GM23338 (cell line): ENCODE measurements around the gene NR4A2. TPM values are rescaled to one million over a fixed set of nuclear protein-coding genes. Genes with fewer than 3 reads are reported as not detected.

Source experiments
- ATAC-seq: fragments of 200-7000 bp; cut with Tn5 transposase; 3 replicates; pipeline ENCODE4 v1.9.1; 2020
- DNase-seq: peaks from one replicate; pipeline ENCODE4 v3.0.0-alpha.2; 2015; ENCODE audit warnings: low spot score
- H2AFZ ChIP-seq: fragments of 200-600 bp; sonication (generic); 2 replicates; pipeline ENCODE4 v1.8.0; 2016; ENCODE audit warnings: antibody characterized with exemption, mild to moderate bottlenecking, moderate library complexity
- H3F3A ChIP-seq: fragments of 200-600 bp; sonication (generic); replicated peaks from 2 replicates; pipeline ENCODE4 v1.8.0; 2017; ENCODE audit warnings: antibody characterized with exemption, mixed run types, low read depth
- H3K27ac ChIP-seq: fragments of 200-600 bp; sonication (generic); 2 replicates; pipeline ENCODE4 v1.6.1; 2016; ENCODE audit warnings: low read depth
- H3K27me3 ChIP-seq: fragments of 200-600 bp; sonication (generic); 2 replicates; pipeline ENCODE4 v1.8.0; 2016; ENCODE audit warnings: mild to moderate bottlenecking, mixed run types, moderate library complexity; ENCODE audit not compliant: insufficient read depth
- H3K36me3 ChIP-seq: fragments of 200-600 bp; sonication (generic); 2 replicates; pipeline ENCODE4 v1.8.0; 2016; ENCODE audit warnings: mild to moderate bottlenecking; ENCODE audit not compliant: insufficient read depth
- H3K4me1 ChIP-seq: fragments of 200-600 bp; sonication (generic); 2 replicates; pipeline ENCODE4 v1.8.0; 2016; ENCODE audit warnings: mild to moderate bottlenecking, moderate library complexity; ENCODE audit not compliant: insufficient read depth
- H3K4me2 ChIP-seq: fragments of 200-600 bp; sonication (generic); 2 replicates; pipeline ENCODE4 v1.7.1; 2017; ENCODE audit warnings: mixed run types
- H3K4me3 ChIP-seq: fragments of 200-600 bp; sonication (generic); 2 replicates; pipeline ENCODE4 v1.6.1; 2016; ENCODE audit warnings: mixed run types
- H3K79me2 ChIP-seq: fragments of 200-600 bp; sonication (generic); replicated peaks from 2 replicates; pipeline ENCODE4 v1.8.0; 2017; ENCODE audit warnings: mild to moderate bottlenecking; ENCODE audit not compliant: insufficient read depth
- H3K9me2 ChIP-seq: fragments of 200-600 bp; sonication (generic); 2 replicates; pipeline ENCODE4 v1.8.0; 2017; ENCODE audit not compliant: insufficient read depth
- H4K20me1 ChIP-seq: fragments of 200-600 bp; sonication (generic); replicated peaks from 2 replicates; pipeline ENCODE4 v1.8.0; 2017; ENCODE audit warnings: mild to moderate bottlenecking; ENCODE audit not compliant: insufficient read depth
- H3K27ac Mint-ChIP-seq: 2 replicates; pipeline ENCODE4 v1.8.0; 2020; ENCODE audit warnings: inconsistent platforms, mild to moderate bottlenecking, moderate library complexity, mixed read lengths
- H3K27me3 Mint-ChIP-seq: 3 replicates; pipeline ENCODE4 v1.8.0; 2022; ENCODE audit warnings: low read depth, mild to moderate bottlenecking, moderate library complexity, mixed read lengths, inconsistent platforms; ENCODE audit not compliant: insufficient read depth, poor library complexity
- H3K36me3 Mint-ChIP-seq: 3 replicates; pipeline ENCODE4 v1.8.0; 2021; ENCODE audit warnings: low read depth, mild to moderate bottlenecking, inconsistent platforms, moderate library complexity, mixed read lengths
- H3K4me1 Mint-ChIP-seq: 3 replicates; pipeline ENCODE4 v1.8.0; 2020; ENCODE audit warnings: mild to moderate bottlenecking, inconsistent platforms, mixed read lengths
- H3K4me3 Mint-ChIP-seq: 3 replicates; pipeline ENCODE4 v1.8.0; 2021; ENCODE audit warnings: moderate library complexity, mild to moderate bottlenecking, inconsistent platforms, mixed read lengths
- H3K9me3 Mint-ChIP-seq: 3 replicates; pipeline ENCODE4 v1.8.0; 2020; ENCODE audit warnings: moderate library complexity, mild to moderate bottlenecking, inconsistent platforms, mixed read lengths
- CREB1 ChIP-seq: fragments of 250-450 bp; sonication (Bioruptor Pico); IDR thresholded peaks from 2 replicates; pipeline ENCODE4 v1.5.0; 2020; ENCODE audit warnings: low read depth, mild to moderate bottlenecking, moderate library complexity
- ETS1 ChIP-seq: IDR thresholded peaks from 2 replicates; pipeline ENCODE4 v1.6.1; 2016; ENCODE audit warnings: antibody characterized with exemption
- EZH2 ChIP-seq: fragments of 200-600 bp; sonication (generic); IDR thresholded peaks from one replicate; pipeline ENCODE4 v1.8.0; 2017; ENCODE audit warnings: antibody characterized with exemption, mild to moderate bottlenecking, low read depth; ENCODE audit not compliant: unreplicated experiment
- ZNF114 ChIP-seq: fragments of 250-450 bp; sonication (Bioruptor Pico); IDR thresholded peaks from 2 replicates; pipeline ENCODE4 v1.5.0; 2020; ENCODE audit warnings: mild to moderate bottlenecking, moderate library complexity
- ZNF462 ChIP-seq: fragments of 250-450 bp; sonication (Bioruptor Pico); IDR thresholded peaks from 2 replicates; pipeline ENCODE4 v1.5.0; 2020; ENCODE audit warnings: mild to moderate bottlenecking, moderate library complexity
- polyA plus RNA-seq: library from polyadenylated mRNA; unstranded; fragments of >200 nt; fragmentation: Nextera tagmentation; extraction: Ambion mirVana; gene quantifications from 2 replicates; pipeline ENCODE4 v1.2.1, GENCODE V29; 2016
- total RNA-seq: library from RNA; depleted of rRNA; stranded (reverse); fragments of >200 nt; shearing (Covaris generic); gene quantifications from 2 replicates; pipeline ENCODE4 v1.2.3, GENCODE V29; 2014

NR4A2 gene
- total and polyA plus RNA-seq, 2 experiments from 2014 or later: 0.49 to 0.71 TPM

- H3K4me1 ChIP-seq: no peaks in the 10 kb centered on the region
- H3K27ac Mint-ChIP-seq: no peak overlapping the region
- H3K27me3 Mint-ChIP-seq: peaks cover 3% of the 10 kb centered on the region
- no peaks in the 10 kb centered on the region for H3K79me2 ChIP-seq
- no peak overlapping the region for H3K27ac ChIP-seq
- H3K4me1 Mint-ChIP-seq: no peaks in the 10 kb centered on the region; the same call in 1 of the 3 replicates
- peaks cover 9% of the 10 kb centered on the region for H3K9me3 Mint-ChIP-seq
- H3F3A ChIP-seq: no peaks in the 10 kb centered on the region
- no peak overlapping the region for H3K4me2 ChIP-seq
- H3K36me3 ChIP-seq: no peaks in the 10 kb centered on the region
- H3K9me2 ChIP-seq: no peaks in the 10 kb centered on the region
- peaks cover 9% of the 10 kb centered on the region for H3K36me3 Mint-ChIP-seq
- no peak overlapping the region for H3K4me3 Mint-ChIP-seq
- H4K20me1 ChIP-seq: no peaks in the 10 kb centered on the region
- no peak for ATAC-seq
- no peaks in the 10 kb centered on the region for H3K27me3 ChIP-seq
- no peak overlapping the region for H2AFZ ChIP-seq
- no peak for TF ChIP-seq ETS1
- no peak for TF ChIP-seq ZNF114 (CRISPR knock-in tag)
- TF ChIP-seq EZH2: no peak
- TF ChIP-seq CREB1: no peak
- no peak for TF ChIP-seq ZNF462
- DNase-seq: no peak
- H3K4me3 ChIP-seq: no peak overlapping the region
These were observed 30.6 kb upstream of the NR4A2 start for GRCh38 chr2:156363141-156363540.
